Testis (tissue), 3 donors: Measurements from ENCODE around the gene KIF16B. TPM values are rescaled to one million over a fixed set of nuclear protein-coding genes. Genes with fewer than 3 reads are reported as not detected.
"Not testable (repeated sequence)": the region's sequence is repeated elsewhere in the genome, so short reads cannot be mapped to it uniquely, and the experiment has no call there.

Experiments used
- DNase-seq: peaks from one replicate; pipeline ENCODE4 v3.0.0-alpha.2; 2019
- H3K27ac ChIP-seq, 2 donors: fragments of 200-600 bp; sonication (generic); one replicate each; pipeline ENCODE4 v1.5.1; 2019
- H3K27me3 ChIP-seq: fragments of 200-600 bp; sonication (generic); one replicate; pipeline ENCODE4 v1.5.1; 2019
- H3K36me3 ChIP-seq: fragments of 200-600 bp; sonication (generic); one replicate; pipeline ENCODE4 v1.5.1; 2017; ENCODE audit warnings: low read depth; ENCODE audit errors: missing control alignments
- H3K4me1 ChIP-seq: fragments of 200-600 bp; sonication (generic); one replicate; pipeline ENCODE4 v1.5.1; 2019
- H3K4me3 ChIP-seq, 2 donors: fragments of 200-600 bp; sonication (generic); one replicate each; pipeline ENCODE4 v1.5.1; 2017 to 2019
- H3K9me3 ChIP-seq: fragments of 200-600 bp; sonication (generic); one replicate; pipeline ENCODE4 v1.5.1; 2017
- CTCF ChIP-seq, 3 experiments: fragments of 450-650 bp in 2 of 3; fragments of 200-600 bp in 1 of 3; sonication (generic) in 1 of 3; IDR thresholded peaks; one replicate each; pipeline ENCODE4 v1.5.1; 2016 to 2019; ENCODE audit warnings: antibody characterized with exemption in 3 of 3, mild to moderate bottlenecking in 2 of 3, moderate library complexity in 1 of 3
- POLR2A ChIP-seq: fragments of 450-650 bp; IDR thresholded peaks from one replicate; pipeline ENCODE4 v1.6.1; 2017; ENCODE audit warnings: antibody characterized with exemption, mild to moderate bottlenecking, moderate library complexity
- WGBS, 2 donors: methylation state at CpG; one replicate each; pipeline ENCODE4 v1.1.5; 2018; 5-methylcytosine and 5-hydroxymethylcytosine counted together
- intact Hi-C: fragments of 100-400 bp; cut with DNase I; formaldehyde crosslinking; loops from one replicate; pipeline ENCODE4 v1.15.1; 2023; ENCODE audit warnings: low total_unique reads
- polyA plus RNA-seq: library from polyadenylated mRNA; stranded (reverse); fragments of 350-450 nt; fragmentation: Illumina TruSeq; extraction: RNeasy Lipid Tissue Mini Kit (QIAGEN cat#74804); gene quantifications from one replicate; pipeline ENCODE4 v1.2.3, GENCODE V29; 2014; ENCODE audit warnings: low read depth, low replicate concordance; ENCODE audit not compliant: insufficient read depth
- total RNA-seq, 2 donors: library from RNA; depleted of rRNA; stranded (reverse); fragments of >200 nt; gene quantifications; one replicate each; pipeline ENCODE4 v1.2.3, GENCODE V29; 2016

KIF16B gene
- total and polyA plus RNA-seq, 3 donors from 2014 or later, result 10.2 to 25.5 (median 22.3) TPM

GRCh38 chr20:16230402-16230801 lies 342.8 kb downstream of the KIF16B start:
- no peaks in the 10 kb centered on the region for H3K9me3 ChIP-seq
- no peaks in the 10 kb centered on the region for H3K27me3 ChIP-seq
- no peak for TF ChIP-seq CTCF (IDR thresholded peaks at IDR 0.05)
- H3K4me3 ChIP-seq, result no peak overlapping the region
- H3K27ac ChIP-seq, result no peak overlapping the region
- H3K36me3 ChIP-seq, result no peaks in the 10 kb centered on the region
- no peak for DNase-seq
- H3K4me1 ChIP-seq, result no peaks in the 10 kb centered on the region
- intact Hi-C loops, result no loop called here

GRCh38 chr20:16229813-16230212 lies 343.4 kb downstream of the KIF16B start:
- H3K4me1 ChIP-seq, result no peaks in the 10 kb centered on the region
- no peaks in the 10 kb centered on the region for H3K9me3 ChIP-seq
- H3K4me3 ChIP-seq, result no peak overlapping the region
- intact Hi-C loops, result no loop called here
- H3K27ac ChIP-seq, result no peak overlapping the region
- WGBS, 2 donors, result 71 to 77% methylated on average over 1 of the region's 1 CpG
- TF ChIP-seq POLR2A, result no peak
- TF ChIP-seq CTCF (IDR thresholded peaks at IDR 0.05), result no peak
- no peaks in the 10 kb centered on the region for H3K27me3 ChIP-seq
- DNase-seq, result no peak
- no peaks in the 10 kb centered on the region for H3K36me3 ChIP-seq

GRCh38 chr20:16228722-16229121 lies 344.5 kb downstream of the KIF16B start:
- H3K36me3 ChIP-seq, result no peaks in the 10 kb centered on the region
- intact Hi-C loops, result no loop called here
- WGBS, 2 donors, result 71 to 76% methylated on average over 4 of the region's 4 CpGs
- peak overlapping the region; percentile 4 to 9 for H3K4me3 ChIP-seq
- peak; percentile 80 for DNase-seq
- H3K9me3 ChIP-seq, result no peaks in the 10 kb centered on the region
- no peaks in the 10 kb centered on the region for H3K27me3 ChIP-seq
- no peaks in the 10 kb centered on the region for H3K4me1 ChIP-seq
- H3K27ac ChIP-seq, result no peak overlapping the region
- TF ChIP-seq CTCF (IDR thresholded peaks at IDR 0.05) (no peak), POLR2A (no peak)

GRCh38 chr20:16226961-16227360 lies 346.3 kb downstream of the KIF16B start:
- intact Hi-C loops, H3K4me3 ChIP-seq, DNase-seq, H3K9me3 ChIP-seq, H3K27ac ChIP-seq, H3K4me1 ChIP-seq, H3K36me3 ChIP-seq, H3K27me3 ChIP-seq: not testable (repeated sequence)
- WGBS, 2 donors, result no CpG with 5 or more reads among the region's 27 CpGs

- Histone ChIP-seq H3K27me3 (no peaks in the 10 kb centered on the region), H3K4me1 (no peaks in the 10 kb centered on the region), H3K36me3 (no peaks in the 10 kb centered on the region), H3K9me3 (no peaks in the 10 kb centered on the region), H3K4me3 (no peak overlapping the region), H3K27ac (no peak overlapping the region)
- WGBS, 2 donors, result 51 to 72% methylated on average over 3 of the region's 3 CpGs
- intact Hi-C loops, result no loop called here
- DNase-seq, result no peak
- no peak for TF ChIP-seq POLR2A
- TF ChIP-seq CTCF (IDR thresholded peaks at IDR 0.05), result no peak
Observed at GRCh38 chr20:16224836-16225235, 348.4 kb downstream of the KIF16B start.
